Endothelial cell of umbilical vein (primary cell): ENCODE results near the gene RTN1. TPM values are rescaled to one million over a fixed set of nuclear protein-coding genes. Genes with fewer than 3 reads are reported as not detected.

Experiments
- BruUV-seq: library from RNA; stranded (reverse); fragments of 400-500 nt; replicated peaks from 2 replicates; lab custom pipeline; 2021; lab: Mats Ljungman, UMichigan
- CTCF ChIA-PET: fragments of 300-600, 350-600 bp; sonication (Branson Sonifier 250); formaldehyde crosslinking; loops from one replicate; lab custom pipeline; 2021; ENCODE audit warnings: antibody characterized with exemption, inconsistent platforms; lab: Charles Lee
- POLR2A ChIA-PET: fragments of 300-600, 350-600 bp; sonication (Branson Sonifier 250); formaldehyde crosslinking; loops from one replicate; lab custom pipeline; 2021; ENCODE audit warnings: antibody characterized with exemption, inconsistent platforms; lab: Charles Lee
- DNase-seq: peaks from one replicate; pipeline ENCODE4 v3.0.0-alpha.2; 2011; ENCODE audit warnings: low read depth, low spot score
- FAIRE-seq: peaks from 2 replicates; lab custom pipeline; 2011; peaks lifted over from hg19 to GRCh38; lab: Jason Lieb, UNC
- H2AFZ ChIP-seq: 2 replicates; pipeline ENCODE4 v1.6.0; 2012; ENCODE audit warnings: low read depth, low read length, control low read depth, inconsistent platforms
- H3K27ac ChIP-seq: 2 replicates; pipeline ENCODE4 v1.5.1; 2011; ENCODE audit warnings: low read depth, mild to moderate bottlenecking, control low read depth, low read length, moderate library complexity; ENCODE audit not compliant: insufficient read depth
- H3K27me3 ChIP-seq, 2 experiments: 2 replicates each; pipeline versions ENCODE4 v1.6.0 to v1.6.1; 2011; ENCODE audit warnings: low read length in 2 of 2, mixed read lengths in 1 of 2; ENCODE audit not compliant: control insufficient read depth in 2 of 2, insufficient read depth in 2 of 2
- H3K36me3 ChIP-seq, 2 experiments: 2 replicates in 1 of 2; 3 replicates in 1 of 2; pipeline ENCODE4 v1.5.1; 2011; ENCODE audit warnings: low read length in 2 of 2, mild to moderate bottlenecking in 1 of 2, moderate library complexity in 1 of 2; ENCODE audit not compliant: control insufficient read depth in 2 of 2, insufficient read depth in 2 of 2; ENCODE audit errors: extremely low read depth in 1 of 2
- H3K4me1 ChIP-seq: 3 replicates; pipeline ENCODE4 v1.5.1; 2011; ENCODE audit warnings: mild to moderate bottlenecking, low read length; ENCODE audit not compliant: control insufficient read depth, insufficient read depth; ENCODE audit errors: extremely low read depth
- H3K4me2 ChIP-seq: 2 replicates; pipeline ENCODE4 v1.6.1; 2011; ENCODE audit warnings: low read length, control low read depth, mixed read lengths; ENCODE audit not compliant: insufficient read depth
- H3K4me3 ChIP-seq, 3 experiments: fragments of 200-600 bp in 1 of 3; sonication (generic), shearing (Covaris generic) in 1 of 3; replicated peaks in 1 of 3; 2 replicates each; pipeline ENCODE4 v1.5.1; 2011 to 2016; ENCODE audit warnings: control low read depth in 3 of 3, low read length in 3 of 3, mild to moderate bottlenecking in 2 of 3, inconsistent platforms in 1 of 3, low read depth in 1 of 3, moderate library complexity in 1 of 3; ENCODE audit not compliant: insufficient read depth in 1 of 3
- H3K79me2 ChIP-seq: 2 replicates; pipeline ENCODE4 v1.6.0; 2012; ENCODE audit warnings: low read length, inconsistent platforms; ENCODE audit not compliant: control insufficient read depth, insufficient read depth
- H3K9ac ChIP-seq: replicated peaks from 2 replicates; pipeline ENCODE3; 2011; ENCODE audit warnings: low read length, control low read depth; ENCODE audit not compliant: insufficient read depth; ENCODE audit errors: extremely low read depth
- H3K9me1 ChIP-seq: replicated peaks from 3 replicates; pipeline ENCODE4 v1.6.0; 2011; ENCODE audit warnings: mild to moderate bottlenecking, low read length; ENCODE audit not compliant: control insufficient read depth, insufficient read depth; ENCODE audit errors: extremely low read depth
- H3K9me3 ChIP-seq: replicated peaks from 2 replicates; pipeline ENCODE4 v1.5.1; 2012; ENCODE audit warnings: low read length, inconsistent platforms; ENCODE audit not compliant: control insufficient read depth, insufficient read depth
- H4K20me1 ChIP-seq: replicated peaks from 2 replicates; pipeline ENCODE3; 2011; ENCODE audit warnings: mild to moderate bottlenecking, low read length; ENCODE audit not compliant: control insufficient read depth, insufficient read depth; ENCODE audit errors: extremely low read depth
- EZH2 ChIP-seq: IDR thresholded peaks from 2 replicates; pipeline ENCODE4 v1.6.1; 2012; ENCODE audit warnings: borderline replicate concordance, low read depth, mild to moderate bottlenecking, moderate library complexity, low read length, inconsistent platforms; ENCODE audit not compliant: severe bottlenecking
- FOS ChIP-seq: IDR thresholded peaks from 2 replicates; pipeline ENCODE4 v1.6.1; 2011; ENCODE audit warnings: mild to moderate bottlenecking, low read length, moderate library complexity, borderline replicate concordance; ENCODE audit not compliant: insufficient read depth
- GATA2 ChIP-seq: IDR thresholded peaks from 2 replicates; pipeline ENCODE4 v1.7.0; 2011; ENCODE audit warnings: low read depth, mild to moderate bottlenecking, moderate library complexity, mixed read lengths, low read length; ENCODE audit not compliant: insufficient read length, insufficient read depth
- JUN ChIP-seq: IDR thresholded peaks from 2 replicates; pipeline ENCODE4 v1.6.1; 2011; ENCODE audit warnings: borderline replicate concordance, low read depth; ENCODE audit not compliant: insufficient read length, insufficient read depth
- MAX ChIP-seq: IDR thresholded peaks from 2 replicates; pipeline ENCODE4 v1.6.1; 2011; ENCODE audit not compliant: insufficient read depth, insufficient read length
- MYC ChIP-seq: IDR thresholded peaks from one replicate; pipeline ENCODE4 v1.6.1; 2011; ENCODE audit warnings: mild to moderate bottlenecking, low read depth, low read length
- POLR2A ChIP-seq: IDR thresholded peaks from 2 replicates; pipeline ENCODE4 v1.6.1; 2012; ENCODE audit warnings: low read depth, mild to moderate bottlenecking, control low read depth, low read length
- POLR2AphosphoS5 ChIP-seq: IDR thresholded peaks from 2 replicates; pipeline ENCODE4 v1.6.1; 2012; ENCODE audit warnings: low read depth, mild to moderate bottlenecking, control low read depth, low read length, moderate library complexity; ENCODE audit not compliant: insufficient read depth
- dilution Hi-C: fragments of 300-500 bp; cut with MboI; formaldehyde crosslinking; loops from one replicate; pipeline ENCODE4 v1.15.0; 2019; ENCODE audit warnings: low sequenced_read_pairs; ENCODE audit not compliant: extremely low pct_ligation_motif_present
- intact Hi-C: fragments of 100-400 bp; cut with micrococcal nuclease; formaldehyde crosslinking; loops from one replicate; pipeline ENCODE4 v1.10.0; 2022
- polyA plus RNA-seq, 4 experiments: library from polyadenylated mRNA; depleted of rRNA in 3 of 4; stranded (reverse) in 3 of 4; unstranded in 1 of 4; fragments of >200 nt; gene quantifications; 2 replicates each; pipeline versions ENCODE4 v1.2.1 to v1.2.3, GENCODE V29; 2011 to 2012; ENCODE audit warnings: missing spikeins in 1 of 4
- total RNA-seq: library from RNA; stranded (reverse); gene quantifications from 2 replicates; pipeline ENCODE4 v1.2.3, GENCODE V29; 2021
- TF ChIP-seq, protein P1 (sequence below), 2 donors: IDR thresholded peaks; 1 replicate in 1 of 2; 2 replicates in 1 of 2; pipeline ENCODE4 v1.5.1; 2011; ENCODE audit warnings: low read length in 2 of 2, mild to moderate bottlenecking in 2 of 2, moderate library complexity in 2 of 2, control low read depth in 1 of 2, inconsistent platforms in 1 of 2, low read depth in 1 of 2; ENCODE audit not compliant: insufficient read depth in 1 of 2; ENCODE audit errors: extremely low read depth in 1 of 2

Gene RTN1
- total and polyA plus RNA-seq, 2 donors (not counting 3 experiments of a cell fraction or from before 2014, with no cell fraction given), result 0.10 to 0.29 TPM

- no peak overlapping the region for H3K4me3 ChIP-seq
- no peaks in the 10 kb centered on the region for H3K9me3 ChIP-seq
- peaks cover 3% of the 10 kb centered on the region for H3K4me1 ChIP-seq
- BruUV-seq, result no TSS peak
- no peaks in the 10 kb centered on the region for H3K9me1 ChIP-seq
- H3K79me2 ChIP-seq, result no peaks in the 10 kb centered on the region
- no peak overlapping the region for H2AFZ ChIP-seq
- dilution Hi-C loops (no loop called here), intact Hi-C loops (no loop called here)
- no peak overlapping the region for H3K9ac ChIP-seq
- TF ChIP-seq POLR2A (no peak), MYC (no peak), JUN (no peak), GATA2 (no peak), POLR2AphosphoS5 (no peak), FOS (no peak), EZH2 (no peak), MAX (no peak)
- TF ChIP-seq, protein P1, sequence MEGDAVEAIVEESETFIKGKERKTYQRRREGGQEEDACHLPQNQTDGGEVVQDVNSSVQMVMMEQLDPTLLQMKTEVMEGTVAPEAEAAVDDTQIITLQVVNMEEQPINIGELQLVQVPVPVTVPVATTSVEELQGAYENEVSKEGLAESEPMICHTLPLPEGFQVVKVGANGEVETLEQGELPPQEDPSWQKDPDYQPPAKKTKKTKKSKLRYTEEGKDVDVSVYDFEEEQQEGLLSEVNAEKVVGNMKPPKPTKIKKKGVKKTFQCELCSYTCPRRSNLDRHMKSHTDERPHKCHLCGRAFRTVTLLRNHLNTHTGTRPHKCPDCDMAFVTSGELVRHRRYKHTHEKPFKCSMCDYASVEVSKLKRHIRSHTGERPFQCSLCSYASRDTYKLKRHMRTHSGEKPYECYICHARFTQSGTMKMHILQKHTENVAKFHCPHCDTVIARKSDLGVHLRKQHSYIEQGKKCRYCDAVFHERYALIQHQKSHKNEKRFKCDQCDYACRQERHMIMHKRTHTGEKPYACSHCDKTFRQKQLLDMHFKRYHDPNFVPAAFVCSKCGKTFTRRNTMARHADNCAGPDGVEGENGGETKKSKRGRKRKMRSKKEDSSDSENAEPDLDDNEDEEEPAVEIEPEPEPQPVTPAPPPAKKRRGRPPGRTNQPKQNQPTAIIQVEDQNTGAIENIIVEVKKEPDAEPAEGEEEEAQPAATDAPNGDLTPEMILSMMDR (IDR thresholded peaks at IDR 0.05; ENCODE audit: extremely low read depth in 1 of 2, insufficient read depth in 1 of 2, low read depth in 1 of 2, low read length in 2 of 2), result no peak
- FAIRE-seq (no peak), DNase-seq (no peak)
- no peaks in the 10 kb centered on the region for H3K27me3 ChIP-seq
- H4K20me1 ChIP-seq, result no peaks in the 10 kb centered on the region
- H3K4me2 ChIP-seq, result no peak overlapping the region
- ChIA-PET CTCF (interaction anchor here (1.0 kb wide), 1 partner anchor 11 kb away, joined by 3 read pairs; no protein-coding TSS in a partner anchor), POLR2A (no interaction called here)
- no peaks in the 10 kb centered on the region for H3K36me3 ChIP-seq
- no peak overlapping the region for H3K27ac ChIP-seq
Observed at GRCh38 chr14:59826150-59826549, 44.4 kb downstream of the RTN1 start.
